ENCODE measurements around the gene NAA25.
A peak's percentile ranks its signal among the peaks of the same experiment; 100 is the strongest.
"Not testable (repeated sequence)": the region's sequence is repeated elsewhere in the genome, so short reads cannot be mapped to it uniquely, and the experiment has no call there.

The NAA25 gene

GRCh38 chr12:112004041-112004440 lies 104.5 kb downstream of the NAA25 start:
- Histone ChIP-seq H3K4me3 (ENCODE audit: insufficient read depth in 1 of 2, low read depth in 1 of 2, low read length in 2 of 2) (no peak overlapping the region), H3K9ac (ENCODE audit: low read length) (no peak overlapping the region), H2AFZ (ENCODE audit: low read depth, low read length) (no peak overlapping the region), H2BK120ac (ENCODE audit: low read depth, low read length) (no peak overlapping the region), H3K14ac (ENCODE audit: low read length in 2 of 2) (no peak overlapping the region), H4K91ac (ENCODE audit: low read length) (no peak overlapping the region), H2AK5ac (ENCODE audit: low read length, severe bottlenecking) (no peak overlapping the region), H2BK15ac (ENCODE audit: low read depth, poor library complexity, severe bottlenecking) (no peak overlapping the region), H3K18ac (ENCODE audit: low read depth in 1 of 2, low read length in 2 of 2) (no peak overlapping the region), H3K27ac (ENCODE audit: low read length, poor library complexity, severe bottlenecking) (no peak overlapping the region), H2BK12ac (ENCODE audit: low read length in 2 of 2) (no peak overlapping the region), H3K9me3 (ENCODE audit: control insufficient read depth, low read length) (no peaks in the 10 kb centered on the region), H4K8ac (ENCODE audit: low read length) (no peak overlapping the region), H3K4ac (ENCODE audit: low read depth in 1 of 2, low read length in 2 of 2) (no peak overlapping the region), H3K23ac (ENCODE audit: low read length in 2 of 2) (no peak overlapping the region), H3K36me3 (ENCODE audit: control insufficient read depth in 1 of 2, insufficient read depth in 2 of 2, low read depth in 1 of 2, low read length in 2 of 2) (peaks cover 0 to 3% of the 10 kb centered on the region in 2 experiments), H3K27me3 (ENCODE audit: control insufficient read depth in 1 of 2, insufficient read depth in 1 of 2, low read length in 2 of 2) (no peaks in the 10 kb centered on the region), H3K4me1 (ENCODE audit: control insufficient read depth, insufficient read depth, low read depth, low read length) (peaks cover 2% of the 10 kb centered on the region), H3K79me1 (replicated peaks; ENCODE audit: low read length, poor library complexity, severe bottlenecking) (peaks cover 2% of the 10 kb centered on the region), H3K4me2 (ENCODE audit: low read length, poor library complexity, severe bottlenecking) (no peak overlapping the region), H2BK5ac (ENCODE audit: low read depth, low read length, poor library complexity, severe bottlenecking) (no peak overlapping the region)
- no peak for DNase-seq
- 94% methylated on average over 3 of the region's 3 CpGs for WGBS

GRCh38 chr12:112001576-112001975 lies 107.0 kb downstream of the NAA25 start:
- no peak overlapping the region for H3K23ac ChIP-seq (ENCODE audit: low read length in 2 of 2)
- no peak overlapping the region for H3K4me2 ChIP-seq (ENCODE audit: low read length, poor library complexity, severe bottlenecking)
- no peak overlapping the region for H2BK120ac ChIP-seq (ENCODE audit: low read depth, low read length)
- H3K18ac ChIP-seq (ENCODE audit: low read depth in 1 of 2, low read length in 2 of 2): no peak overlapping the region
- peaks cover 0 to 3% of the 10 kb centered on the region in 2 experiments for H3K36me3 ChIP-seq (ENCODE audit: control insufficient read depth in 1 of 2, insufficient read depth in 2 of 2, low read depth in 1 of 2, low read length in 2 of 2)
- H3K4ac ChIP-seq (ENCODE audit: low read depth in 1 of 2, low read length in 2 of 2): no peak overlapping the region
- H3K14ac ChIP-seq (ENCODE audit: low read length in 2 of 2): no peak overlapping the region
- H2AK5ac ChIP-seq (ENCODE audit: low read length, severe bottlenecking): no peak overlapping the region
- H4K91ac ChIP-seq (ENCODE audit: low read length): no peak overlapping the region
- H2BK5ac ChIP-seq (ENCODE audit: low read depth, low read length, poor library complexity, severe bottlenecking): no peak overlapping the region
- no peak overlapping the region for H4K8ac ChIP-seq (ENCODE audit: low read length)
- H3K27ac ChIP-seq (ENCODE audit: low read length, poor library complexity, severe bottlenecking): no peak overlapping the region
- peaks cover 2% of the 10 kb centered on the region for H3K4me1 ChIP-seq (ENCODE audit: control insufficient read depth, insufficient read depth, low read depth, low read length)
- H3K79me1 ChIP-seq (replicated peaks; ENCODE audit: low read length, poor library complexity, severe bottlenecking): no peaks in the 10 kb centered on the region
- H2AFZ ChIP-seq (ENCODE audit: low read depth, low read length): no peak overlapping the region
- no peaks in the 10 kb centered on the region for H3K27me3 ChIP-seq (ENCODE audit: control insufficient read depth in 1 of 2, insufficient read depth in 1 of 2, low read length in 2 of 2)
- H3K4me3 ChIP-seq (ENCODE audit: insufficient read depth in 1 of 2, low read depth in 1 of 2, low read length in 2 of 2): no peak overlapping the region
- peak overlapping the region; percentile 21 for H3K9ac ChIP-seq (ENCODE audit: low read length)
- DNase-seq: no peak
- no peak overlapping the region for H2BK15ac ChIP-seq (ENCODE audit: low read depth, poor library complexity, severe bottlenecking)
- no peaks in the 10 kb centered on the region for H3K9me3 ChIP-seq (ENCODE audit: control insufficient read depth, low read length)
- no peak overlapping the region for H2BK12ac ChIP-seq (ENCODE audit: low read length in 2 of 2)

DNA sequence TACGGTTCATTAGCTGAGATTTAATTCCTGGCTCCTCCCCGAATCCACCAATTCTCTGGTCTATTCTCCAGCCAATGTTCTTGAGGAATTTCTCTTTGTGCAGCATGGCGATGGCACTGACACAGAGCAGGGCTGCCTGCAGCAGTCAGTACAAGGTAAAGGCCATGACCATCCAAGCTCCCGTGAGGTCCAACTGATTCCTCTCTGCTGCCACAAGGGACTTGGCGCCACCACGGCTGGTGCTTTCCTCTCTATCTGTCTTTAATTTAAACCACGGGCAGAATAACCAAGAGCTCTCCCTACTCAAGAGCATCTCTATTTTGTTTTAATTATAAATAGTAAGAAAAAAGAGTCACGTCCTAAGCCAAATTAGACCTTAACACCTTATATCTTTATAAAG lies 107.8 kb downstream of the NAA25 start:
- H3K9ac ChIP-seq (ENCODE audit: low read length): no peak overlapping the region
- 96% methylated on average over 6 of the region's 8 CpGs for WGBS
- no peak overlapping the region for H3K14ac ChIP-seq (ENCODE audit: low read length in 2 of 2)
- peaks cover under 1% of the 10 kb centered on the region for H3K4me1 ChIP-seq (ENCODE audit: control insufficient read depth, insufficient read depth, low read depth, low read length)
- H3K9me3 ChIP-seq (ENCODE audit: control insufficient read depth, low read length): no peaks in the 10 kb centered on the region
- no peak overlapping the region for H4K8ac ChIP-seq (ENCODE audit: low read length)
- H3K27ac ChIP-seq (ENCODE audit: low read length, poor library complexity, severe bottlenecking): no peak overlapping the region
- H3K4me3 ChIP-seq (ENCODE audit: insufficient read depth in 1 of 2, low read depth in 1 of 2, low read length in 2 of 2): no peak overlapping the region
- no peak overlapping the region for H3K4me2 ChIP-seq (ENCODE audit: low read length, poor library complexity, severe bottlenecking)
- H3K36me3 ChIP-seq (ENCODE audit: control insufficient read depth in 1 of 2, insufficient read depth in 2 of 2, low read depth in 1 of 2, low read length in 2 of 2): peaks cover 0 to 3% of the 10 kb centered on the region in 2 experiments
- no peak overlapping the region for H4K91ac ChIP-seq (ENCODE audit: low read length)
- H2BK5ac ChIP-seq (ENCODE audit: low read depth, low read length, poor library complexity, severe bottlenecking): no peak overlapping the region
- H3K27me3 ChIP-seq (ENCODE audit: control insufficient read depth in 1 of 2, insufficient read depth in 1 of 2, low read length in 2 of 2): no peaks in the 10 kb centered on the region
- no peak overlapping the region for H2AFZ ChIP-seq (ENCODE audit: low read depth, low read length)
- H3K18ac ChIP-seq (ENCODE audit: low read depth in 1 of 2, low read length in 2 of 2): no peak overlapping the region
- H2BK120ac ChIP-seq (ENCODE audit: low read depth, low read length): no peak overlapping the region
- no peaks in the 10 kb centered on the region for H3K79me1 ChIP-seq (replicated peaks; ENCODE audit: low read length, poor library complexity, severe bottlenecking)
- H3K23ac ChIP-seq (ENCODE audit: low read length in 2 of 2): no peak overlapping the region
- no peak overlapping the region for H2BK12ac ChIP-seq (ENCODE audit: low read length in 2 of 2)
- no peak for DNase-seq
- no peak overlapping the region for H2BK15ac ChIP-seq (ENCODE audit: low read depth, poor library complexity, severe bottlenecking)
- H3K4ac ChIP-seq (ENCODE audit: low read depth in 1 of 2, low read length in 2 of 2): no peak overlapping the region
- no peak overlapping the region for H2AK5ac ChIP-seq (ENCODE audit: low read length, severe bottlenecking)

DNA sequence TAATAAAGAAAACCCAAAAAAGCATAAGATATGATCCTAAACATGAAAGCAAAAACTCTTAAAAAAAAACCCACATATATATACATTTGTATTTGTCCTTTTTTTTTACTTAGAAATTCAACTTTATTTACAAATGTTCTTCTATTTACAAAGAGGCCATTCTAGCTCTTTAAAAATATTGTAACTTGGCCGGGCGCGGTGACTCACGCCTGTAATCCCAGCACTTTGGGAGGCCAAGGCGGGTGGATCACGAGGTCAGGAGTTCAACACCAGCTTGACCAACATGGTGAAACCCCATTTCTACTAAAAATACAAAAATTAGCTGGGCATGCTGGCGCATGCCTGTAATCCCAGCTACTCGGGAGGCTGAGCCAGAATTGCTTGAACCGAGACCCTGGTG lies 109.5 kb downstream of the NAA25 start:
- not testable (repeated sequence) for H3K14ac ChIP-seq (ENCODE audit: low read length in 2 of 2); H2BK5ac ChIP-seq (ENCODE audit: low read depth, low read length, poor library complexity, severe bottlenecking); H2AFZ ChIP-seq (ENCODE audit: low read depth, low read length); H3K4ac ChIP-seq (ENCODE audit: low read depth in 1 of 2, low read length in 2 of 2); H2BK12ac ChIP-seq (ENCODE audit: low read length in 2 of 2); H2AK5ac ChIP-seq (ENCODE audit: low read length, severe bottlenecking); H3K4me1 ChIP-seq (ENCODE audit: control insufficient read depth, insufficient read depth, low read depth, low read length); H3K23ac ChIP-seq (ENCODE audit: low read length in 2 of 2); DNase-seq; H3K18ac ChIP-seq (ENCODE audit: low read depth in 1 of 2, low read length in 2 of 2); H3K36me3 ChIP-seq (ENCODE audit: control insufficient read depth in 1 of 2, insufficient read depth in 2 of 2, low read depth in 1 of 2, low read length in 2 of 2); H2BK120ac ChIP-seq (ENCODE audit: low read depth, low read length); H4K91ac ChIP-seq (ENCODE audit: low read length); H3K79me1 ChIP-seq (replicated peaks; ENCODE audit: low read length, poor library complexity, severe bottlenecking); H2BK15ac ChIP-seq (ENCODE audit: low read depth, poor library complexity, severe bottlenecking); H3K4me2 ChIP-seq (ENCODE audit: low read length, poor library complexity, severe bottlenecking); H3K9me3 ChIP-seq (ENCODE audit: control insufficient read depth, low read length); H3K9ac ChIP-seq (ENCODE audit: low read length); H3K27me3 ChIP-seq (ENCODE audit: control insufficient read depth in 1 of 2, insufficient read depth in 1 of 2, low read length in 2 of 2); H4K8ac ChIP-seq (ENCODE audit: low read length); H3K27ac ChIP-seq (ENCODE audit: low read length, poor library complexity, severe bottlenecking); H3K4me3 ChIP-seq (ENCODE audit: insufficient read depth in 1 of 2, low read depth in 1 of 2, low read length in 2 of 2)
- 88% methylated on average over 9 of the region's 9 CpGs for WGBS

Data from mesenchymal stem cell (in vitro differentiated cells and primary cell).